Endometrial microvascular endothelial cells (primary cell): ENCODE data around the gene CCDC28B. TPM values are rescaled to one million over a fixed set of nuclear protein-coding genes. Genes with fewer than 3 reads are reported as not detected.

ENCODE experiments used
- in situ Hi-C: cut with HindIII; loops from 2 replicates; pipeline ENCODE4 v1.10.0; 2017; ENCODE audit warnings: low sequenced_read_pairs, low pct_unique_long_range_greater_than_20kb; ENCODE audit errors: inconsistent ontology term
- total RNA-seq: library from RNA; depleted of rRNA; stranded (reverse); fragments of >200 nt; gene quantifications from one replicate; pipeline ENCODE4 v1.2.3, GENCODE V29; 2015; ENCODE audit errors: inconsistent ontology term

Gene CCDC28B
- total RNA-seq, 1 donor from 2014 or later: 6.9 TPM

DNA sequence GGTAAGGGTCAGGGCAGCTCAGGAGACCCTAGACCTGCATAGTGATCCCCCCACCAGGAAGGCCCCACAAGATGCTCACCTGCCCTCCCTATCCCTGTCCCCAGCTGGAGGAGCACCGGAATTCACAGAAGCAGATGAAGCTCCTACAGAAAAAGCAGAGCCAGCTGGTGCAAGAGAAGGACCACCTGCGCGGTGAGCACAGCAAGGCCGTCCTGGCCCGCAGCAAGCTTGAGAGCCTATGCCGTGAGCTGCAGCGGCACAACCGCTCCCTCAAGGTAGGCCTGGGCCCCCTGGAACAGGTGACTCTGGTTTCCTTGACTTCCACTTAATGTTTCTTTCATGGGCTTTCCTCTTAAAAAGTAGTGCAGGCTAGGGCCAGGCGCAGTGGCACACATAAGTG, 12.5 kb upstream of the CCDC28B start:
- in situ Hi-C loops: no loop called here

GRCh38 chr1:32192220-32192948, 8.0 kb upstream of the CCDC28B start:
- in situ Hi-C loops: no loop called here

DNA sequence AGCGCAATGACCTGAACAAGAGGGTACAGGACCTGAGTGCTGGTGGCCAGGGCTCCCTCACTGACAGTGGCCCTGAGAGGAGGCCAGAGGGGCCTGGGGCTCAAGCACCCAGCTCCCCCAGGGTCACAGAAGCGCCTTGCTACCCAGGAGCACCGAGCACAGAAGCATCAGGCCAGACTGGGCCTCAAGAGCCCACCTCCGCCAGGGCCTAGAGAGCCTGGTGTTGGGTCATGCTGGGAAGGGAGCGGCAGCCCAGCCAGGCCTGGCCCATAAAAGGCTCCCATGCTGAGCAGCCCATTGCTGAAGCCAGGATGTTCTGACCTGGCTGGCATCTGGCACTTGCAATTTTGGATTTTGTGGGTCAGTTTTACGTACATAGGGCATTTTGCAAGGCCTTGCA, 5.4 kb upstream of the CCDC28B start:
- in situ Hi-C loops: no loop called here

- in situ Hi-C loops: no loop called here
Measured at GRCh38 chr1:32195531-32195930, 4.9 kb upstream of the CCDC28B start.

DNA sequence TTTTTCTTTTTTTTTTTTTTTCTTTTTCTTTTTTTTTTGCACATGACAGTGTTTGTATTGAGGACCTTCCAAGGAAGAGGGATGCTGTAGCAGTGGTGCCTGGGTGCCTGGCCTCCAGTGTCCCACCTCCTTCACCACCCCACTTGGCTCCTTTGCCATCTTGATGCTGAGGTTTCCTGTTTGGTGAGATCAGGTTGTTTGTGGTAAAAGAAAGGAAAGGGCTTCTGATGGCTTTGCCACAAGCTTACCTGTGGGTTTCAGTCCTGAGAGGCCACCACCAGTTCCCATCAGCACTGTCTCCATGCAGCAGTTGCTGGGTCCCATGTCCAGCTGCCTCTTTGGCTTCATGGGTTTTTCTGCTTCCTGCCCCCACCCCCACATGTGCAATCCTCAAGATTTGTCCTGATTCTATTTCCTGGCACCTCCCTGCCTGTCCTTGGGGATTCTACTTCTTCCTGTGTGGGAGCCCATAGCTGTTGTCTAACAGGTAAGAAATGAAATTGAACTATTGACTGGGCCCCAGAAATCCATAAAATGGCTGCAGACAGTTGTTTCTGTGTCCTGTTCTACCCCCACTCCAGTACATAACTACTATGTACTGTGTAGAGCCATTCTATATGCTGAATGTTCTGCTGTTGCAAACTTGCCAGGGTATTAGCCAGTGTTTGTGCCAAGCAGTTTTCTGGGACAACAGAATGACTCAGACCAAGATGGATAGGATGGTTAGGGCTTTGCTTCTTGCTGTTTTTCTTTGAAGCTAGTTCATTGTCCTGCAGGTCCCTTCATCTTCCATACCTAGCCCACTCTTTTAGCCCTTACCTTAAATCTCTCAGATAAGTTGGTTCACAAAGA, 4.2 kb upstream of the CCDC28B start:
- in situ Hi-C loops: no loop called here

- in situ Hi-C loops: no loop called here
Measured at GRCh38 chr1:32197074-32197473, 3.3 kb upstream of the CCDC28B start.

DNA sequence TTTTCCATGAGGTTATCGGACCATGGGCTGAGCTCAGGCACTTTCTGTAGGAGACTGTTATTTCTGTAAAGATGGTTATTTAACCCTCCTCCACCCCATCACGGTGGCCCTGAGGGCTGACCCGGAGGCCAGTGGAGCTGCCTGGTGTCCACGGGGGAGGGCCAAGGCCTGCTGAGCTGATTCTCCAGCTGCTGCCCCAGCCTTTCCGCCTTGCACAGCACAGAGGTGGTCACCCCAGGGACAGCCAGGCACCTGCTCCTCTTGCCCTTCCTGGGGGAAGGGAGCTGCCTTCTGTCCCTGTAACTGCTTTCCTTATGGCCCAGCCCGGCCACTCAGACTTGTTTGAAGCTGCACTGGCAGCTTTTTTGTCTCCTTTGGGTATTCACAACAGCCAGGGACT, 2.6 kb upstream of the CCDC28B start:
- in situ Hi-C loops: no loop called here

DNA sequence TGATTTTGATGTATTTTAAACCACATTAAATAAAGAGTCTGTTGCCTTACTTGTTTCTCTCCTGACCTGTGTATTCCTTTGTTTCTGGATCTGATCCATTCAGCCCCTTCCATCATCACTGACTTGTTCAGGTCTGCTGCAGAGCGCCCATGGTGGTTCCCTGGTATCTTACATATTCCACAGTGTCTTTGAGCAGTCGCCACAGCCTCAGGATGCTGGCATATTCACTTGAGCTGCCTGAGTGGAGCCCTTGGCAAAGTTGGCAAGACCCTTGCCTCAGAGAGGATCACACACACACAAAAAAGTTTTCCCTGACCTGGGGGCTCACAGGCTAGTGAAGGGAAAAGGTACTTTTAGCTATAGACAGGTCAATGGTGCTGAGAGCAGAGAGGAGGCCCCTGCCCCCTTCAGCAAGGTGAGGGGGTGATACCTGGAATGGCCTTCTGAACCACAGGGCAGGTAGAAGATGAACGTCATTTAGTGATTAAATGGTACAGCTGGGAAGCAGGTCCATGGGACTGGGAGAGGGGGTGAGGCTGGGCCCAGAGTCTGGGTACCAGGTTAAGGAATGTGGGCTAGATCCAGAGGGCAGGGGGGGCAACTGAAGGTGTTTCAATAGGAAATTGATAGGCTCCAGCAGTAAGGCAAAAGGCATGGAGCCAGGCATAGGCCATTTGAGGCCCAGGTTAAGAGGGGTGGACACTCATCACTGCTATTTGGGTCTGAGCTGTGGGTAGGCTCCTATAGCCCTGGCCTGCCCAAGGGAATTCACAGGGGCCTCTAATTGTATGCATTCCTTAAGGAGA, 2.0 kb upstream of the CCDC28B start:
- in situ Hi-C loops: no loop called here

DNA sequence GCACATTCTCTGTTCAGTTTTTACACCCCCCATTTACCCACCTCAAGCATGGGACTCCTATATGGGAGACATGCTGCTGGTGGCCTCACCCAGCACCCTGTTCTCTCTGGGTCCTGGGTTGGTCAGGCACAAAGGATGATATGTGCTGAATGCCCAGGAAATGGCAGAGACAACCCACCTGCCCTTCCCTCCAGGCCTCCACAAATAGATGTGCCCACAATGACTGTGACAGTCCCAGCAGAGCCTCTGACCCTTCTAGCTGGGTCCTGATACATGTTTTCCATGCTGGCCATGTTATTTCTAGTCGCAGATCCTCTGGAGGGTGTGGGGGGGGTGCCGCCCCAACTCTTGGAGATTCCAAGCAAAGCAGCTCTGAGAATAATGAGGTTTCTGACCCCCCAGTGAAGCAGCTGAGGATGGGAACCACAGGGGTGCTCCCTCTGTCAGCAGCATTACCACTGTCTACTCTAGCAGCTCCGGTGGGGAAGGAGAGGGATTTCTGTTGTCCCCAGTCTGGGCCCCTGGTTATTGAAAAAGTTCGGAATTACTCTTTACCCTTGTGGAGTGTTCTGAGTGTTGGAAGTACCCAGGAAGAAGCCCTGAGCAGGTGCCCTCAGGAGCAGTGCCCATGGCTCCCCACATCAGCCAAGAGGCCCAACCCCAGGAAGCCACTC, 1.2 kb upstream of the CCDC28B start:
- in situ Hi-C loops: no loop called here

GRCh38 chr1:32199717-32200072, 700 bp upstream of the CCDC28B start:
- in situ Hi-C loops: no loop called here

GRCh38 chr1:32201011-32201855, 838 bp downstream of the CCDC28B start:
- in situ Hi-C loops: no loop called here

DNA sequence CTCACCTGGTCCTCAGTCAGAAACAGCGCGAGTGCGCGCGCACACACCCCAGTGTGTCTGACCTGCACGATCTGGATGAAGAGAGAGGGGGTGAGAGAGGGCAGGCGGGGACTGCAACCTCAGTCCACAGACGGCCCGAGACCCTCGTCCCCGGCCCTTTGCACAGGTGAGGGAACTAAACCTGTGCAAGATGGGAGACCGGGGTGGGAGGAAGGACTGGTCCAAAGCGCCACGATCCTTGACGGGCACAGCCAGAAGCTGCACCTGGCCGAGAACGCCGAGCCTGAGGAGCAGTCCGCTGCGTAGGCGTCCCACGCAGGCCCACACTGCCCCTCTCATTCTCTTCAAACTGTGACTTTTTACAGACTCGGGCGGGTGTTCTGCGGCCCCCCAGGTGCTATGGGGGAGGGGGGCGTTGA, 4.6 kb downstream of the CCDC28B start:
- in situ Hi-C loops: no loop called here

DNA sequence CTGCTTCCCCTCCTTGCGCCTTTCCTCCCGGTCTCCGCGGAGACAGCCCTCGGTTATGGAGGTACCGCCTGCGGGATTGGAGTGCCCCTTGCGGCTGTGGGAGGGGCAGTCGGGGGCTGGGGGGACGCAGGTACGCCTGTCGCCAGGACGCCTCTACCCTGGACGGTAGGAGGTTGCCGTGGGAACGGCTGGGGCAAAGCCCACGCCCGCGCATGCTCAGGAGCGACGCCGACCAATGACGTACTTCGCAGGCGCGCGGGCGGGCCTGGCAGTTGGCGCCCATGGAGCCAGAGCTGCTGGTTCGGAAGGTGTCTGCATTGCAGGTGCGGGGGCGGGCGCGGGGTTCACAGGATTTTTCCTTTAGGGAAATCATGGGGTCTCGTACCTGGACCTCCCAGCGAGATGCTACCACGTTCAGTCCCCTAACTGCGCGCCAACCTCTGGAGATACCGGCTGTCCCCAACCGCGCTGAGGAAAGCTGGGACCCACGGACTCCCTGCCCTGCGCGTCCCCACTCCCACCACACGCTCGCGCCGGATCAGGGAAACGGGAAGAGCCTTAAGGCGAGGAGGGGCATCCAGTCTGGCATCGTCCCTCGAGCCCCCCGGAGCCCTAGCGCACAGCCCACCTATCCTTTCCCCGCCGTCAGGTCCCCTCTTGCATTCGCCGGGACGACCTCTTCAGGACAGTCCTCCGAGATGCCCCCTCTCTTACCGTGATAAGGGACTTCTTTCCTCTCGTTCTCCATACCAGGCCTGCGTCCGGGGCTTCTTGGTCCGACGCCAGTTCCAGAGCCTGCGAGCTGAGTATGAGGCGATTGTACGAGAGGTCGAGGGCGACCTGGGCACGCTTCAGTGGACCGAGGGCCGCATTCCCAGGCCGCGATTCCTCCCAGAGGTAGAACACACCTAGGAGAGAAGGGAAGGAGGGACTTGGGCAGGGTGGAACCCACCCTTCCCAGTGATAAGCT, 5.3 kb downstream of the CCDC28B start, which contains the start of gene IQCC:
Gene IQCC, plus strand, starts transcription at position 271 of the 970 bp plus-strand sequence. Its CDS starts 11 bp downstream, at position 282.
- in situ Hi-C loops: no loop called here

DNA sequence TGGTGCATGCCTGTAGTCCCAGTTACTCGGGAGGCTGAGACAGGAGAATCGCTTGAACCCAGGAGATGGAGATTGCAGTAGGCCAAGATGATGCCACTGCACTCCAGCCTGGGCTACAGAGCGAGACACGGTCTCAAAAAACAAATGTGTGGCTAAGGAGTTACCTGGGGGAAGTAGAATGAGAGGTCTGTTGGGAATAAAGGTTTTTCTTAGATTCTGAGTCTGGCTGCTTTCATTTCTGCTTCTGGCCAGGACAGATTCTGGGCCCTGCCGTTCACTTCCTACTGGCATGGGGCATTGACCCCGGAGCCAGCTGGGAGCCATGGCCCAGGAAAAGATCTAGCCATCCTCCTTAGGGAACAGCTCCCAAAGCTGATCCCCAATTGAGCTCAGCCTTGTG, 8.1 kb downstream of the CCDC28B start:
- in situ Hi-C loops: no loop called here

DNA sequence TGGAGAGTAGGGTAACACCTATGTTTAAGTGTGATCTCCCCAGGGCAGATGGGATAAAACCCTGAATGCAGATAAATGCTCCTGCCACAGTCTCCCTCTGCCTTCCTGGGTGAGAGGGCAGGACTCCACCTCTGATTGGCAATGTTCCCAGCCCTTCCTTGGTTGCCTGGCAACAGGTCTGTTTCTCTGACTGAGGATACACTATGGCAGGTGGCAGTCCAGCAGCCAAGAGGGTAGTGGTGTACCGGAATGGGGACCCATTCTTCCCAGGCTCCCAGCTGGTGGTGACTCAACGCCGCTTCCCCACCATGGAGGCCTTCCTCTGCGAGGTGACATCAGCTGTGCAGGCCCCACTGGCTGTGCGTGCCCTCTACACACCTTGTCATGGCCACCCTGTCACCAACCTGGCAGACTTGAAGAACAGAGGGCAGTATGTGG, 8.5 kb downstream of the CCDC28B start, which contains the start of gene DCDC2B:
Gene DCDC2B, plus strand, starts transcription at position 199 of the 438 bp plus-strand sequence. Its CDS starts 5 bp downstream, at position 204.
- in situ Hi-C loops: no loop called here

DNA sequence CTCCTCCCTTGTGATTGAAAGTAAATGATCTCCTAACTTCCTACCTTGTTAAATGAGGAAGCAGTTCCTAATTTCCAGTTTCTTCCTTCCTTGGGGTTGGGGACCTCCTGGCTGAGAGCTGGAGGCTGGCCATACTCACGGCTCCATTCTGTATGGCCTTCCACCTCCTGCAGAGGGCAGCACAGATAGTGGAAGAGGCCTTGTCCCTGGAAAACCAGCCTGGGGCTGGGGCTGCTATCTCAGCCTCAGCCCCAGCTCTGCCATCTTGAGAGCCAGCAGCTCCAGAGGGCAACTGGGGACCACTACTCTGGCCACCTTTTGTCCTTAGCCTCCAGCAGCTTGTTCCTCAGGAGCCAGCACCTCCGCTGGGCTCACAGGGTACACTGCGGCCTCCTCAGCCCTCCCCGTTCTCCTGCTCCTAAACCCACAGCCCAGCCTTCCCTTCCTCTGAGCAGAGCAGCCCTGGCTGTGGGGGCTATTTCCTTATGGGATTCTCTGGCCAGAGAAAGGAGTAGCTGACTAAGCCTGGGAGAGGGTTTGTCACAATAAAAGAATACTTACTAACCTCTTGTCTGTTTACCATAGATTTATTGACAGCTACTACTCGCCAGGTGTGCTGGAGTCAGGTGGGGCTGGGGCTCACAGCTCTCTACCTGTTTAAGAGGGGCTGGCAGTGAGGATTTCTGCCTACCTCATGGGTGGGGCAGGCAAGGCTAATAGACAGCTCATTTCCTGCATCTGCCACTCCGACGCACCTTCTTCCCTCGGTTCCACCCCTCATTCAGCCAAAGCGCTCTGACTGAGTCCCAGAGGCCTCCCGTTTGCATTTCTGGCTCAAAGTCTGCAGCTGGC, 15.5 kb downstream of the CCDC28B start:
- in situ Hi-C loops: no loop called here
